Uterus (tissue), 2 donors: ENCODE data around the gene PUM1.

Source experiments
- CTCF ChIP-seq, 4 experiments: fragments of 200-600 bp in 2 of 4; fragments of 450-650 bp in 2 of 4; sonication (generic) in 2 of 4; IDR thresholded peaks; one replicate each; pipeline ENCODE4 v1.5.1; 2016 to 2019; ENCODE audit warnings: antibody characterized with exemption in 4 of 4, mild to moderate bottlenecking in 2 of 4, moderate library complexity in 1 of 4
- POLR2A ChIP-seq, 2 donors: fragments of 450-650 bp; IDR thresholded peaks; one replicate each; pipeline ENCODE4 v1.6.1; 2016; ENCODE audit warnings: antibody characterized with exemption in 2 of 2, mild to moderate bottlenecking in 1 of 2, moderate library complexity in 1 of 2

- TF ChIP-seq CTCF (IDR thresholded peaks at IDR 0.05): no peak
- no peak for TF ChIP-seq POLR2A (IDR thresholded peaks at IDR 0.05)
Observed at GRCh38 chr1:31011719-31012118, 53.8 kb downstream of the PUM1 start.
